ENCODE data around the gene KHDC1.

DNA sequence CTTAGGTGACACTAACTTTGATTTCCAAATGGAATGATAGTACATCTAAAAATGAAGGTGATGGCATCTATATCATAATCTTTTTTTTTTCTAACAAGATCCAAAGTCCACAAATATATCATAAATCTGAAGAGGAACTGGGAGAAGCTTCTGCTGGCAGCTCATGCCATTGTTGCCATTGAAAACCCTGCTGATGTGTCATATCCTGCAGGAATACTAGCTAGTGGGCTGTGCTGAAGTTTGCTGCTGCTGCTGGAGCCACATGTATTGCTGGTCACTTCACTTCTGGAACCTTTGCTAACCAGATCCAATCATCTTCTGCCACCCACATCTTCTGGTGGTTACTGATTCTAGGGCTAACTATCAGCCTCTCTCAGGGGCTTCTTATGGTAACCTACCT, 27.4 kb upstream of the KHDC1 start:
- TF ChIP-seq MXI1 (conservative IDR thresholded peaks at IDR 0.05; ENCODE audit: poor library complexity, severe bottlenecking) (no peak), RAD21 (conservative IDR thresholded peaks at IDR 0.05) (no peak)
- TF ChIP-seq, protein P1, sequence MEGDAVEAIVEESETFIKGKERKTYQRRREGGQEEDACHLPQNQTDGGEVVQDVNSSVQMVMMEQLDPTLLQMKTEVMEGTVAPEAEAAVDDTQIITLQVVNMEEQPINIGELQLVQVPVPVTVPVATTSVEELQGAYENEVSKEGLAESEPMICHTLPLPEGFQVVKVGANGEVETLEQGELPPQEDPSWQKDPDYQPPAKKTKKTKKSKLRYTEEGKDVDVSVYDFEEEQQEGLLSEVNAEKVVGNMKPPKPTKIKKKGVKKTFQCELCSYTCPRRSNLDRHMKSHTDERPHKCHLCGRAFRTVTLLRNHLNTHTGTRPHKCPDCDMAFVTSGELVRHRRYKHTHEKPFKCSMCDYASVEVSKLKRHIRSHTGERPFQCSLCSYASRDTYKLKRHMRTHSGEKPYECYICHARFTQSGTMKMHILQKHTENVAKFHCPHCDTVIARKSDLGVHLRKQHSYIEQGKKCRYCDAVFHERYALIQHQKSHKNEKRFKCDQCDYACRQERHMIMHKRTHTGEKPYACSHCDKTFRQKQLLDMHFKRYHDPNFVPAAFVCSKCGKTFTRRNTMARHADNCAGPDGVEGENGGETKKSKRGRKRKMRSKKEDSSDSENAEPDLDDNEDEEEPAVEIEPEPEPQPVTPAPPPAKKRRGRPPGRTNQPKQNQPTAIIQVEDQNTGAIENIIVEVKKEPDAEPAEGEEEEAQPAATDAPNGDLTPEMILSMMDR (IDR thresholded peaks at IDR 0.05; ENCODE audit: poor library complexity, severe bottlenecking), result no peak

All from neural cell (in vitro differentiated cells).